ENCODE results near the gene MINK1. TPM values are rescaled to one million over a fixed set of nuclear protein-coding genes. Genes with fewer than 3 reads are reported as not detected.

Gene MINK1
- total RNA-seq, 1 donor from 2014 or later = 26.2 TPM

- Mint-ChIP-seq H3K36me3 (peaks cover 7% of the 10 kb centered on the region), H3K4me3 (no peak overlapping the region), H3K27ac (peak overlapping the region; percentile 83), H3K9me3 (no peaks in the 10 kb centered on the region), H3K4me1 (peaks cover 2% of the 10 kb centered on the region), H3K27me3 (ENCODE audit: insufficient read depth, low read depth) (no peaks in the 10 kb centered on the region)
- Histone ChIP-seq H3K9ac (no peak overlapping the region), H3F3A (ENCODE audit: low read depth) (peaks cover 4% of the 10 kb centered on the region), H4K20me1 (ENCODE audit: low read depth) (no peaks in the 10 kb centered on the region), H3K27ac (no peak overlapping the region), H3K27me3 (no peaks in the 10 kb centered on the region), H3K79me2 (ENCODE audit: low read depth) (no peaks in the 10 kb centered on the region), H3K4me3 (no peak overlapping the region), H3K36me3 (no peaks in the 10 kb centered on the region), H3K4me2 (no peak overlapping the region), H3K9me3 (ENCODE audit: low read depth) (no peaks in the 10 kb centered on the region), H2AFZ (replicated peaks) (no peak overlapping the region), H3K4me1 (no peaks in the 10 kb centered on the region)
- TF ChIP-seq, protein P1, sequence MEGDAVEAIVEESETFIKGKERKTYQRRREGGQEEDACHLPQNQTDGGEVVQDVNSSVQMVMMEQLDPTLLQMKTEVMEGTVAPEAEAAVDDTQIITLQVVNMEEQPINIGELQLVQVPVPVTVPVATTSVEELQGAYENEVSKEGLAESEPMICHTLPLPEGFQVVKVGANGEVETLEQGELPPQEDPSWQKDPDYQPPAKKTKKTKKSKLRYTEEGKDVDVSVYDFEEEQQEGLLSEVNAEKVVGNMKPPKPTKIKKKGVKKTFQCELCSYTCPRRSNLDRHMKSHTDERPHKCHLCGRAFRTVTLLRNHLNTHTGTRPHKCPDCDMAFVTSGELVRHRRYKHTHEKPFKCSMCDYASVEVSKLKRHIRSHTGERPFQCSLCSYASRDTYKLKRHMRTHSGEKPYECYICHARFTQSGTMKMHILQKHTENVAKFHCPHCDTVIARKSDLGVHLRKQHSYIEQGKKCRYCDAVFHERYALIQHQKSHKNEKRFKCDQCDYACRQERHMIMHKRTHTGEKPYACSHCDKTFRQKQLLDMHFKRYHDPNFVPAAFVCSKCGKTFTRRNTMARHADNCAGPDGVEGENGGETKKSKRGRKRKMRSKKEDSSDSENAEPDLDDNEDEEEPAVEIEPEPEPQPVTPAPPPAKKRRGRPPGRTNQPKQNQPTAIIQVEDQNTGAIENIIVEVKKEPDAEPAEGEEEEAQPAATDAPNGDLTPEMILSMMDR (IDR thresholded peaks at IDR 0.05) = no peak
- TF ChIP-seq EZH2 (IDR thresholded peaks at IDR 0.05) (no peak), EZH2phosphoT487 (IDR thresholded peaks at IDR 0.05) (no peak)
- DNase-seq (ENCODE audit: low spot score) = no peak
These were observed 59.5 kb downstream of the MINK1 start for GRCh38 chr17:4892499-4893221.

DNA sequence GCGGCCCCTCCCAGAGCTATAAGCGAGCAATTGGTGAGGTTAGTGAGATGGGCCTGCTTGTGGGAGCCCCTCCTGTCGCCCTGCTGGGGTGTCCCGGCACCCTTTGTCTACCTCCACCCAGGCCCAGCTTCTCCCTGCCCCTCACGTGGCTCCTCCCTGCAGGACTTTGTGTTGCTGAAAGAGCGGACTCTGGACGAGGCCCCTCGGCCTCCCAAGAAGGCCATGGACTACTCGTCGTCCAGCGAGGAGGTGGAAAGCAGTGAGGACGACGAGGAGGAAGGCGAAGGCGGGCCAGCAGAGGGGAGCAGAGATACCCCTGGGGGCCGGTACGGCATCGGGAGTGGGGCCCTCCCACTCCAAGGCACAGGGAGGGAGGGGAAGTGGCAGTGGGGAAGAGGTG lies 60.1 kb downstream of the MINK1 start:
- no peak overlapping the region for H3K27ac Mint-ChIP-seq
- no peak overlapping the region for H3K27ac ChIP-seq
- H2AFZ ChIP-seq (replicated peaks) = no peak overlapping the region
- H3K9ac ChIP-seq = no peak overlapping the region
- peaks cover 2% of the 10 kb centered on the region for H3K4me1 Mint-ChIP-seq
- no peaks in the 10 kb centered on the region for H4K20me1 ChIP-seq (ENCODE audit: low read depth)
- H3K4me2 ChIP-seq = no peak overlapping the region
- H3K9me3 Mint-ChIP-seq = no peaks in the 10 kb centered on the region
- DNase-seq (ENCODE audit: low spot score) = no peak
- H3K4me3 ChIP-seq = no peak overlapping the region
- peaks cover 7% of the 10 kb centered on the region for H3K36me3 Mint-ChIP-seq
- TF ChIP-seq, protein P1 (IDR thresholded peaks at IDR 0.05) = no peak
- TF ChIP-seq EZH2phosphoT487 (IDR thresholded peaks at IDR 0.05) = no peak
- TF ChIP-seq EZH2 (IDR thresholded peaks at IDR 0.05) = no peak
- no peaks in the 10 kb centered on the region for H3K27me3 ChIP-seq
- no peaks in the 10 kb centered on the region for H3K36me3 ChIP-seq
- peaks cover 5% of the 10 kb centered on the region for H3F3A ChIP-seq (ENCODE audit: low read depth)
- no peak overlapping the region for H3K4me3 Mint-ChIP-seq
- H3K4me1 ChIP-seq = no peaks in the 10 kb centered on the region
- H3K9me3 ChIP-seq (ENCODE audit: low read depth) = no peaks in the 10 kb centered on the region
- H3K27me3 Mint-ChIP-seq (ENCODE audit: insufficient read depth, low read depth) = peaks cover 2% of the 10 kb centered on the region
- no peaks in the 10 kb centered on the region for H3K79me2 ChIP-seq (ENCODE audit: low read depth)

- Mint-ChIP-seq H3K4me1 (peaks cover 2% of the 10 kb centered on the region), H3K4me3 (no peak overlapping the region), H3K36me3 (peaks cover 11% of the 10 kb centered on the region), H3K27me3 (ENCODE audit: insufficient read depth, low read depth) (peaks cover 5% of the 10 kb centered on the region), H3K9me3 (no peaks in the 10 kb centered on the region), H3K27ac (no peak overlapping the region)
- Histone ChIP-seq H3K36me3 (no peaks in the 10 kb centered on the region), H3K27me3 (peaks cover 1% of the 10 kb centered on the region), H2AFZ (replicated peaks) (no peak overlapping the region), H3K9me3 (ENCODE audit: low read depth) (no peaks in the 10 kb centered on the region), H3K9ac (no peak overlapping the region), H3K4me1 (no peaks in the 10 kb centered on the region), H3K4me2 (no peak overlapping the region), H3F3A (ENCODE audit: low read depth) (peaks cover 6% of the 10 kb centered on the region), H3K4me3 (no peak overlapping the region), H4K20me1 (ENCODE audit: low read depth) (no peaks in the 10 kb centered on the region), H3K79me2 (ENCODE audit: low read depth) (no peaks in the 10 kb centered on the region), H3K27ac (no peak overlapping the region)
- DNase-seq (ENCODE audit: low spot score) = no peak
- TF ChIP-seq, protein P1 (IDR thresholded peaks at IDR 0.05) = no peak
- TF ChIP-seq EZH2 (IDR thresholded peaks at IDR 0.05) = no peak
- no peak for TF ChIP-seq EZH2phosphoT487 (IDR thresholded peaks at IDR 0.05)
These were observed 60.8 kb downstream of the MINK1 start for GRCh38 chr17:4893721-4894560.
